HepG2 (cell line): ENCODE measurements around the gene GRIK2.

ENCODE experiments used
- CAMTA2 ChIP-seq: sonication (generic); formaldehyde crosslinking; IDR thresholded peaks from 2 replicates; pipeline ENCODE4 v1.4.0; 2020; ENCODE audit warnings: mild to moderate bottlenecking, missing genetic modification reagents, borderline replicate concordance
- FOXP1 ChIP-seq, 2 experiments: fragments of 450-650 bp in 1 of 2; IDR thresholded peaks; 2 replicates each; pipeline ENCODE4 v1.6.1; 2017 to 2018; ENCODE audit warnings: antibody characterized with exemption in 1 of 2
- HDAC1 ChIP-seq: sonication (generic); formaldehyde crosslinking; IDR thresholded peaks from 2 replicates; pipeline ENCODE4 v1.5.1; 2020; ENCODE audit warnings: mild to moderate bottlenecking, missing genetic modification reagents
- POLR2AphosphoS5 ChIP-seq: IDR thresholded peaks from 2 replicates; pipeline ENCODE4 v1.6.1; 2012; ENCODE audit warnings: low read depth, low read length
- TF ChIP-seq, protein P1 (sequence below): sonication (generic); formaldehyde crosslinking; IDR thresholded peaks from 2 replicates; pipeline ENCODE4 v1.8.0; 2022; ENCODE audit warnings: missing genetic modification reagents, mild to moderate bottlenecking, borderline replicate concordance

DNA sequence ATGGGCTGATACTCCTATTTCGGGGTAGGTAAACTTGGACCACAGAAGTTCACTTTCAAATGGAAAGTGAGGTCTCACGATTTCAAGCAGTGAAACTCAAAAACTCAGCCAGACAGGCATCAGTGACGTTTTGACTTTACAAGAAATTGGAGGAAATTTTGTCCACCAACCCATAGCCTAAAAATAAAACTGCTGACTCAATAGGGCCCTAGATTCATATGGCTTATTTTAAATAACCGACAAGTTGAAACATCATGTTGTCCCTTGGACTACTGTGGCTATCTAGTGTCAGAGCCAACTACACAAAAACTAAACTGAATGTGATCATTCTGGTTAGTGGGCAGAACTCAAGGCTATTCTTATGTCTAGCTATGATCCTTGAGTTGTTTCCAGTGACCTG lies 486.3 kb downstream of the GRIK2 start:
- no peak for TF ChIP-seq CAMTA2 (CRISPR knock-in tag)
- no peak for TF ChIP-seq FOXP1 (IDR thresholded peaks at IDR 0.05)
- no peak for TF ChIP-seq FOXP1 (CRISPR knock-in tag; IDR thresholded peaks at IDR 0.05)
- TF ChIP-seq, protein P1, sequence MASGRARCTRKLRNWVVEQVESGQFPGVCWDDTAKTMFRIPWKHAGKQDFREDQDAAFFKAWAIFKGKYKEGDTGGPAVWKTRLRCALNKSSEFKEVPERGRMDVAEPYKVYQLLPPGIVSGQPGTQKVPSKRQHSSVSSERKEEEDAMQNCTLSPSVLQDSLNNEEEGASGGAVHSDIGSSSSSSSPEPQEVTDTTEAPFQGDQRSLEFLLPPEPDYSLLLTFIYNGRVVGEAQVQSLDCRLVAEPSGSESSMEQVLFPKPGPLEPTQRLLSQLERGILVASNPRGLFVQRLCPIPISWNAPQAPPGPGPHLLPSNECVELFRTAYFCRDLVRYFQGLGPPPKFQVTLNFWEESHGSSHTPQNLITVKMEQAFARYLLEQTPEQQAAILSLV: no peak
- TF ChIP-seq HDAC1 (CRISPR knock-in tag): no peak
- no peak for TF ChIP-seq POLR2AphosphoS5
